Suprapubic skin (tissue), 4 donors: ENCODE measurements around the gene HMCES. TPM values are rescaled to one million over a fixed set of nuclear protein-coding genes. Genes with fewer than 3 reads are reported as not detected.

Experiments used
- DNase-seq, 2 donors: peaks; one replicate each; pipeline ENCODE4 v3.0.0-alpha.2; 2019; ENCODE audit warnings: low spot score in 2 of 2
- H3K27ac ChIP-seq: fragments of 200-600 bp; sonication (generic); one replicate; pipeline ENCODE4 v1.5.1; 2019
- H3K27me3 ChIP-seq: fragments of 200-600 bp; sonication (generic); one replicate; pipeline ENCODE4 v1.5.1; 2019
- H3K36me3 ChIP-seq: fragments of 200-600 bp; sonication (generic); one replicate; pipeline ENCODE4 v1.5.1; 2019
- H3K4me1 ChIP-seq: fragments of 200-600 bp; sonication (generic); one replicate; pipeline ENCODE4 v1.5.1; 2019
- H3K4me3 ChIP-seq: fragments of 200-600 bp; sonication (generic); one replicate; pipeline ENCODE4 v1.5.1; 2019; ENCODE audit warnings: mild to moderate bottlenecking
- H3K9me3 ChIP-seq: fragments of 200-600 bp; sonication (generic); one replicate; pipeline ENCODE4 v1.5.1; 2019
- EP300 ChIP-seq: sonication (generic); formaldehyde crosslinking; IDR thresholded peaks from one replicate; pipeline ENCODE4 v1.6.1; 2017; ENCODE audit warnings: antibody characterized with exemption
- POLR2A ChIP-seq, 2 donors: fragments of 450-650 bp; IDR thresholded peaks; one replicate each; pipeline ENCODE4 v1.6.1; 2017; ENCODE audit warnings: antibody characterized with exemption in 2 of 2, mild to moderate bottlenecking in 2 of 2, moderate library complexity in 2 of 2
- POLR2AphosphoS5 ChIP-seq, 3 donors: sonication (generic); formaldehyde crosslinking; IDR thresholded peaks; one replicate each; pipeline ENCODE4 v1.6.1; 2017; ENCODE audit warnings: antibody characterized with exemption in 3 of 3
- WGBS: methylation state at CpG from one replicate; pipeline ENCODE4 v1.1.5; 2018; 5-methylcytosine and 5-hydroxymethylcytosine counted together
- total RNA-seq, 4 donors: library from RNA; depleted of rRNA; stranded (reverse); fragments of >200 nt; gene quantifications; one replicate each; pipeline ENCODE4 v1.1.0, GENCODE V29; 2016
- TF ChIP-seq, protein P1 (sequence below), 2 donors: fragments of 200-600 bp in 1 of 2; fragments of 450-650 bp in 1 of 2; sonication (generic) in 1 of 2; IDR thresholded peaks; one replicate each; pipeline ENCODE4 v1.5.1; 2016 to 2019; ENCODE audit warnings: antibody characterized with exemption in 2 of 2, mild to moderate bottlenecking in 1 of 2, moderate library complexity in 1 of 2

HMCES gene
- total RNA-seq, 4 donors from 2014 or later = 25.1 to 34.5 (median 32.7) TPM

DNA sequence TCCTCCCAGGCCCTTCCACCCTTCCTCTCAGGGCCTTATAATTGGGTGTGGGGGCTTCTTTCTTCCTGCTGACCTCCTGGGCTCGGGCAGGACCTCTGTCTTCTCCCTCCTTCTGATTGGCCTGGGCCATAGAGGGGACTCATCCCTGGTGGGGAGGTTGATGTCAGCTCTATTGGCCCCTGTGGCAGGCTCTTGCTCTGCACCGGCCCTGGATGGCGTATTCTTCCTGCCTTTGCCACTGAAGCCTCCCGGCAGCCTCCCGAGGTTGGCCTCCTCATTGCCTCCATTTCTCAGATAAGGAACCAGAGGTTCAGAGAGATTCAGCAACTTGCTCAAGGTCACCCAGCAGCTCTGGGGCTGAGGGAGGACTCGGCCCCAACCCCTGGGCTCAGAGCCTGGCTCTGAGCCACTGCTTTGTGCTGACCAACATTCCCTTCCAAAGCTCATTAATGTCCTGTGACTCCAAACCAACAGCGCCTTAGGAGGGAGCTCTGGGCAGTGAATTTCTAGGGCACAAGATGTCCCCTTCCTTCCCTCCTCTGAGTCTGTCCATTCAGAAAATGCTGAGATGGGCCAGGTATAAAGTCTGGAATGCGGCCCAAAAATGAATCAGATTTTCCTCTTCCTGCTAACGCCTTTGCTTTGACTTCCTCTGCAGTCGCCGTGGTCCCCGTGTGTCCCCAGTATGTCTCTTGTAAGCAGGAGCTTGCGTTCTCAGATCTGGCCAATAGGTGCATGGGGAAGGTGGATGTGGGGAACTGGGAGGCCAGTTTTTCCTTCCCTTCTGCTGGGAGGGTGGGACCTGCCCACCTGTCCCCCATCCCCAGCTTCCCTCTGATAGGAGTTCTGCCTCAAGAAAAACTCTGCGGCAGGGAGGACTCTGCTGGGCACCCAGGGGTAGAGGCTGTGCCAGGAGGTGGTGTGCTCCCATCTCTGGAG is 74.2 kb downstream of the HMCES start:
- H3K36me3 ChIP-seq = no peaks in the 10 kb centered on the region
- H3K9me3 ChIP-seq = no peaks in the 10 kb centered on the region
- no peak overlapping the region for H3K4me3 ChIP-seq
- 67% methylated on average over 10 of the region's 14 CpGs for WGBS
- no peaks in the 10 kb centered on the region for H3K27me3 ChIP-seq
- H3K27ac ChIP-seq = no peak overlapping the region
- TF ChIP-seq, protein P1, sequence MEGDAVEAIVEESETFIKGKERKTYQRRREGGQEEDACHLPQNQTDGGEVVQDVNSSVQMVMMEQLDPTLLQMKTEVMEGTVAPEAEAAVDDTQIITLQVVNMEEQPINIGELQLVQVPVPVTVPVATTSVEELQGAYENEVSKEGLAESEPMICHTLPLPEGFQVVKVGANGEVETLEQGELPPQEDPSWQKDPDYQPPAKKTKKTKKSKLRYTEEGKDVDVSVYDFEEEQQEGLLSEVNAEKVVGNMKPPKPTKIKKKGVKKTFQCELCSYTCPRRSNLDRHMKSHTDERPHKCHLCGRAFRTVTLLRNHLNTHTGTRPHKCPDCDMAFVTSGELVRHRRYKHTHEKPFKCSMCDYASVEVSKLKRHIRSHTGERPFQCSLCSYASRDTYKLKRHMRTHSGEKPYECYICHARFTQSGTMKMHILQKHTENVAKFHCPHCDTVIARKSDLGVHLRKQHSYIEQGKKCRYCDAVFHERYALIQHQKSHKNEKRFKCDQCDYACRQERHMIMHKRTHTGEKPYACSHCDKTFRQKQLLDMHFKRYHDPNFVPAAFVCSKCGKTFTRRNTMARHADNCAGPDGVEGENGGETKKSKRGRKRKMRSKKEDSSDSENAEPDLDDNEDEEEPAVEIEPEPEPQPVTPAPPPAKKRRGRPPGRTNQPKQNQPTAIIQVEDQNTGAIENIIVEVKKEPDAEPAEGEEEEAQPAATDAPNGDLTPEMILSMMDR (IDR thresholded peaks at IDR 0.05) = no peak
- TF ChIP-seq POLR2AphosphoS5 (IDR thresholded peaks at IDR 0.05) = no peak
- TF ChIP-seq POLR2A (IDR thresholded peaks at IDR 0.05) = no peak
- no peak for TF ChIP-seq EP300
- DNase-seq = no peak
- H3K4me1 ChIP-seq = no peaks in the 10 kb centered on the region

DNA sequence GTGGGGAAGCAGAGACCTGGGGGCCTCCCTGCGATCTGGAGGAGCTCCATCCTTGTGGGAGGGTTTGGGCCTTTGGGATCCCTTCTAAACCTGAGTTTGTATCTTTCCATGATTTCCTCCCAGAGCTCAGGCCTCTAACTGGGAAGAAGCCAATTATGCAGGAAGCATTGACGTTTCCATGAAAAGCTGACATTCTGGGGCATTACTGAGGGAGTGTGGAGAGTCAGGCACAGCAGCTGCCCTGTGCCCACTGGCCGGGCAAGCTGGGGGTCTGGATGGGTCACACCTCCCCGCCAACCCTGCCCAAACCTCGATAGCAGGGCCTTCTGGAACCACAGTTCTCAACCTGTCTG is 74.9 kb downstream of the HMCES start:
- Histone ChIP-seq H3K36me3 (no peaks in the 10 kb centered on the region), H3K4me3 (no peak overlapping the region), H3K9me3 (no peaks in the 10 kb centered on the region), H3K4me1 (no peaks in the 10 kb centered on the region), H3K27me3 (no peaks in the 10 kb centered on the region), H3K27ac (no peak overlapping the region)
- 93% methylated on average over 5 of the region's 5 CpGs for WGBS
- DNase-seq = no peak
- TF ChIP-seq POLR2A (IDR thresholded peaks at IDR 0.05) = no peak
- TF ChIP-seq EP300 = no peak
- TF ChIP-seq, protein P1 (IDR thresholded peaks at IDR 0.05) = no peak
- TF ChIP-seq POLR2AphosphoS5 (IDR thresholded peaks at IDR 0.05) = no peak

Other genes starting within 250 kb of the HMCES start
- not detected for gene GP9, start 218.1 kb upstream of the HMCES start, total RNA-seq
- gene RAB43, start 157.1 kb upstream of the HMCES start, total RNA-seq = 10 to 100 TPM in 1 of 4 donors, 1 to 10 TPM in 3; 7.3 to 20.4 (median 8.3) TPM
- 10 to 100 TPM in 3 of 4 donors, 1 to 10 TPM in 1; 6.3 to 18.2 (median 16.3) TPM for gene ISY1, start 117.8 kb upstream of the HMCES start, total RNA-seq
- 100 to 1,000 TPM; 361 to 504 (median 408) TPM for gene CNBP, start 95.0 kb upstream of the HMCES start, total RNA-seq
- 10 to 100 TPM; 77.1 to 95.3 (median 88.6) TPM for gene COPG1, start 29.3 kb upstream of the HMCES start, total RNA-seq
- gene EFCAB12, start 149.8 kb downstream of the HMCES start, total RNA-seq = 1 to 10 TPM in 1 of 4 donors, under 1 TPM in 2, not detected in 1; 0.13 to 1.1 (median 0.23) TPM
- 10 to 100 TPM; 14.8 to 42.5 (median 24.0) TPM for gene MBD4, start 161.1 kb downstream of the HMCES start, total RNA-seq
- 10 to 100 TPM in 3 of 4 donors, 1 to 10 TPM in 1; 9.5 to 47.6 (median 24.5) TPM for gene IFT122, start 161.4 kb downstream of the HMCES start, total RNA-seq
- gene RHO, start 249.8 kb downstream of the HMCES start, total RNA-seq = not detected